Ovary (tissue), 9 donors: ENCODE measurements around the gene SLC16A12. TPM values are rescaled to one million over a fixed set of nuclear protein-coding genes. Genes with fewer than 3 reads are reported as not detected.
A peak's percentile ranks its signal among the peaks of the same experiment; 100 is the strongest.

Source experiments
- DNase-seq, 5 donors: peaks; one replicate each; pipeline ENCODE4 v3.0.0-alpha.2; 2019 to 2020
- H3K27ac ChIP-seq, 2 donors: fragments of 200-600 bp; one replicate each; pipeline versions ENCODE4 v1.5.1 to v1.8.0; 2019 to 2022
- H3K27me3 ChIP-seq: fragments of 200-600 bp; one replicate; pipeline ENCODE4 v1.8.0; 2022
- H3K36me3 ChIP-seq: fragments of 200-600 bp; sonication (generic); one replicate; pipeline ENCODE4 v1.5.1; 2019
- H3K4me1 ChIP-seq: one replicate; pipeline ENCODE4 v1.8.1; 2013; ENCODE audit warnings: mild to moderate bottlenecking, moderate library complexity; ENCODE audit not compliant: insufficient read depth
- H3K4me3 ChIP-seq: fragments of 200-600 bp; sonication (generic); one replicate; pipeline ENCODE4 v1.5.1; 2017
- H3K9me3 ChIP-seq, 2 donors: fragments of 200-600 bp in 1 of 2; sonication (generic) in 1 of 2; one replicate each; pipeline versions ENCODE4 v1.5.1 to v1.8.1; 2013 to 2019; ENCODE audit warnings: mild to moderate bottlenecking in 1 of 2, moderate library complexity in 1 of 2
- CTCF ChIP-seq, 3 donors: fragments of 450-650 bp in 2 of 3; fragments of 200-600 bp in 1 of 3; IDR thresholded peaks; one replicate each; pipeline versions ENCODE4 v1.5.1 to v1.8.0; 2016 to 2022; ENCODE audit warnings: antibody characterized with exemption in 3 of 3, mild to moderate bottlenecking in 1 of 3
- EP300 ChIP-seq: sonication (generic); formaldehyde crosslinking; IDR thresholded peaks from one replicate; pipeline ENCODE4 v1.6.1; 2017; ENCODE audit warnings: antibody characterized with exemption
- POLR2A ChIP-seq: fragments of 450-650 bp; IDR thresholded peaks from one replicate; pipeline ENCODE4 v1.6.1; 2017; ENCODE audit warnings: antibody characterized with exemption, mild to moderate bottlenecking, moderate library complexity
- WGBS, 3 donors: extraction: QIAGEN DNeasy Blood & Tissue Kit in 1 of 3; methylation state at CpG; one replicate each; pipeline versions ENCODE4 v1.1.5 to v1.1.7; 2013 to 2017; 5-methylcytosine and 5-hydroxymethylcytosine counted together
- intact Hi-C, 4 donors: fragments of 100-400 bp; cut with DNase I; formaldehyde crosslinking; loops; one replicate each; pipeline versions ENCODE4 v1.11.0 to v1.15.1; 2022 to 2023
- polyA plus RNA-seq, 2 donors: library from polyadenylated mRNA; stranded (reverse); fragments of 200-250 nt in 1 of 2; fragments of 350-450 nt in 1 of 2; fragmentation: Illumina TruSeq in 1 of 2; extraction: RNeasy Lipid Tissue Mini Kit (QIAGEN cat#74804) in 1 of 2; gene quantifications; one replicate each; pipeline ENCODE4 v1.2.3, GENCODE V29; 2013 to 2014
- total RNA-seq, 7 donors: library from RNA; depleted of rRNA in 2 of 7; stranded (reverse); fragments of >200 nt in 2 of 7; fragmentation: NEBNext Ultra II Directional in 3 of 7; extraction: Animal tissue kit (Norgen Biotek cat#: 25700) in 3 of 7; gene quantifications; one replicate each; pipeline versions ENCODE4 v1.1.0 to v1.2.4, GENCODE V29; 2016 to 2023
- donor health status: DM: no; HTN: no; CAD: no; lungs with moderate emphysema.
- donor health status: DM: no; HTN: no; CAD: no.
- donor health status: Bipolar disorder and iron deficiency.
- donor health status: DM: yes; HTN: yes; CAD: no.
- donor health status: DM: no; HTN: no; CAD: no.
- donor health status: DM: yes; HTN: yes; CAD: no.

Gene SLC16A12
- total and polyA plus RNA-seq, 9 donors, result 0.05 to 4.7 (median 1.1) TPM

GRCh38 chr10:89566992-89567391 is 31.6 kb upstream of the SLC16A12 start:
- WGBS, 3 donors, result 33 to 68% (median 46%) methylated on average over 3 of the region's 3 CpGs
- no peak for DNase-seq
- Histone ChIP-seq H3K36me3 (no peaks in the 10 kb centered on the region), H3K27me3 (no peaks in the 10 kb centered on the region), H3K9me3 (no peaks in the 10 kb centered on the region), H3K4me1 (peaks cover 2% of the 10 kb centered on the region), H3K27ac (no peak overlapping the region), H3K4me3 (no peak overlapping the region)
- TF ChIP-seq EP300 (no peak), CTCF (IDR thresholded peaks at IDR 0.05) (no peak)
- intact Hi-C loops, result no loop called here

GRCh38 chr10:89566095-89566950 is 30.9 kb upstream of the SLC16A12 start:
- intact Hi-C loops, result no loop called here
- H3K4me3 ChIP-seq, result no peak overlapping the region
- H3K27ac ChIP-seq, result no peak overlapping the region
- WGBS, 3 donors, result 18 to 29% (median 21%) methylated on average over 10 of the region's 10 CpGs
- DNase-seq, result no peak
- H3K36me3 ChIP-seq, result no peaks in the 10 kb centered on the region
- no peaks in the 10 kb centered on the region for H3K27me3 ChIP-seq
- no peaks in the 10 kb centered on the region for H3K9me3 ChIP-seq
- no peak for TF ChIP-seq POLR2A
- no peak for TF ChIP-seq EP300
- TF ChIP-seq CTCF (IDR thresholded peaks at IDR 0.05), result no peak
- H3K4me1 ChIP-seq, result peaks cover 2% of the 10 kb centered on the region

GRCh38 chr10:89565180-89565579 is 29.8 kb upstream of the SLC16A12 start:
- DNase-seq, result no peak
- Histone ChIP-seq H3K27ac (no peak overlapping the region), H3K4me3 (no peak overlapping the region), H3K36me3 (no peaks in the 10 kb centered on the region), H3K27me3 (no peaks in the 10 kb centered on the region), H3K4me1 (peaks cover 2% of the 10 kb centered on the region), H3K9me3 (no peaks in the 10 kb centered on the region)
- 79 to 83% (median 80%) methylated on average over 1 of the region's 1 CpG for WGBS, 3 donors
- TF ChIP-seq POLR2A, result no peak
- TF ChIP-seq CTCF (IDR thresholded peaks at IDR 0.05), result no peak
- TF ChIP-seq EP300, result no peak
- intact Hi-C loops, result no loop called here

- Histone ChIP-seq H3K27me3 (no peaks in the 10 kb centered on the region), H3K4me3 (no peak overlapping the region), H3K9me3 (no peaks in the 10 kb centered on the region), H3K36me3 (no peaks in the 10 kb centered on the region), H3K4me1 (peaks cover 2% of the 10 kb centered on the region), H3K27ac (no peak overlapping the region)
- intact Hi-C loops, result loop anchor here in 3 of 4 donors (2.0 to 5.0 kb wide), 3 partner anchors 137 to 307 kb away; no protein-coding TSS in a partner anchor
- TF ChIP-seq CTCF (IDR thresholded peaks at IDR 0.05) (peak; percentile 55 to 74 (median 69)), POLR2A (no peak)
- 16 to 24% (median 18%) methylated on average over 2 of the region's 2 CpGs for WGBS, 3 donors
- DNase-seq, result no peak
These were observed 28.6 kb upstream of the SLC16A12 start for GRCh38 chr10:89563861-89564478.
